K562 (cell line): ENCODE data around the gene PRPSAP1. TPM values are rescaled to one million over a fixed set of nuclear protein-coding genes. Genes with fewer than 3 reads are reported as not detected.

Source experiments
- ARID1B ChIP-seq: fragments of 450-650 bp; IDR thresholded peaks from 2 replicates; pipeline ENCODE4 v1.6.1; 2016; ENCODE audit warnings: antibody characterized with exemption, mild to moderate bottlenecking, inconsistent platforms
- ARID2 ChIP-seq: fragments of 450-650 bp; IDR thresholded peaks from 2 replicates; pipeline ENCODE4 v1.6.1; 2017; ENCODE audit warnings: antibody characterized with exemption, mild to moderate bottlenecking
- ATF7 ChIP-seq: fragments of 450-650 bp; IDR thresholded peaks from 2 replicates; pipeline ENCODE4 v1.7.1; 2014; ENCODE audit warnings: mild to moderate bottlenecking, moderate library complexity
- BACH1 ChIP-seq: fragments of 200-800 bp; sonication (Bioruptor generic); IDR thresholded peaks from 2 replicates; pipeline ENCODE4 v1.6.1; 2016; ENCODE audit warnings: missing genetic modification characterization, missing compliant biosample characterization
- CBX1 ChIP-seq: sonication (generic); IDR thresholded peaks from 2 replicates; pipeline ENCODE4 v1.6.1; 2016; ENCODE audit warnings: antibody characterized with exemption, low read depth, mild to moderate bottlenecking
- CHCHD3 ChIP-seq: fragments of 250-450 bp; sonication (Bioruptor Pico); IDR thresholded peaks from 2 replicates; pipeline ENCODE4 v2.1.2; 2022; ENCODE audit warnings: mild to moderate bottlenecking
- DACH1 ChIP-seq: fragments of 450-650 bp; IDR thresholded peaks from 2 replicates; pipeline ENCODE4 v1.6.1; 2018; ENCODE audit not compliant: partially characterized antibody
- FOS ChIP-seq: IDR thresholded peaks from 3 replicates; pipeline ENCODE4 v1.6.1; 2011; ENCODE audit not compliant: insufficient read length; ENCODE audit errors: extremely low read depth
- GABPB2 ChIP-seq: fragments of 250-450 bp; sonication (Bioruptor Pico); conservative IDR thresholded peaks from 2 replicates; pipeline ENCODE4 v1.5.1; 2021; ENCODE audit warnings: mild to moderate bottlenecking
- HSF4 ChIP-seq: fragments of 250-450 bp; sonication (Bioruptor Pico); IDR thresholded peaks from 2 replicates; pipeline ENCODE4 v2.1.2; 2022; ENCODE audit warnings: mild to moderate bottlenecking, moderate library complexity, borderline replicate concordance
- MEF2D ChIP-seq: conservative IDR thresholded peaks from 2 replicates; pipeline ENCODE4 v1.6.1; 2016; ENCODE audit warnings: low read depth, missing genetic modification characterization, missing compliant biosample characterization
- MTF1 ChIP-seq: fragments of 250-450 bp; sonication (Bioruptor Pico); IDR thresholded peaks from 2 replicates; pipeline ENCODE4 v1.9.0; 2021; ENCODE audit warnings: moderate library complexity, mild to moderate bottlenecking, inconsistent platforms, borderline replicate concordance
- NFE2 ChIP-seq: IDR thresholded peaks from 2 replicates; pipeline ENCODE4 v1.6.1; 2014; ENCODE audit warnings: antibody characterized with exemption, low read depth
- NR2C1 ChIP-seq, 2 experiments: fragments of 450-650 bp; IDR thresholded peaks; 2 replicates each; pipeline ENCODE4 v1.6.1; 2017; ENCODE audit warnings: mild to moderate bottlenecking in 2 of 2, antibody characterized with exemption in 1 of 2, inconsistent platforms in 1 of 2, missing compliant biosample characterization in 1 of 2, missing genetic modification characterization in 1 of 2
- PHB2 ChIP-seq: fragments of 450-650 bp; IDR thresholded peaks from 2 replicates; pipeline ENCODE4 v1.6.1; 2017; ENCODE audit warnings: low read depth
- PHF8 ChIP-seq: fragments of 200-600 bp; sonication (generic); IDR thresholded peaks from 2 replicates; pipeline ENCODE4 v1.6.1; 2012; ENCODE audit warnings: mixed run types, mild to moderate bottlenecking, inconsistent platforms, low read length, moderate library complexity, borderline replicate concordance
- RFX7 ChIP-seq: fragments of 250-450 bp; sonication (Bioruptor Pico); IDR thresholded peaks from 2 replicates; pipeline ENCODE4 v1.5.1; 2021; ENCODE audit warnings: mild to moderate bottlenecking
- RNF2 ChIP-seq: sonication (generic); IDR thresholded peaks from 2 replicates; pipeline ENCODE4 v1.6.1; 2016
- RUNX1 ChIP-seq: sonication (generic); IDR thresholded peaks from 2 replicates; pipeline ENCODE4 v1.6.1; 2016; ENCODE audit warnings: antibody characterized with exemption, low read depth
- SMC3 ChIP-seq: conservative IDR thresholded peaks from 2 replicates; pipeline ENCODE4 v1.6.1; 2011; ENCODE audit warnings: low read depth, low read length, improper control_type of control experiment; ENCODE audit not compliant: insufficient read depth
- SP2 ChIP-seq: IDR thresholded peaks from 2 replicates; pipeline ENCODE4 v1.6.1; 2011; ENCODE audit warnings: mild to moderate bottlenecking, low read depth, low read length, moderate library complexity; ENCODE audit not compliant: poor library complexity, severe bottlenecking; ENCODE audit errors: extremely low read depth
- ZBTB7A ChIP-seq: IDR thresholded peaks from 2 replicates; pipeline ENCODE4 v1.6.1; 2011; ENCODE audit warnings: low read depth, mild to moderate bottlenecking, low read length, moderate library complexity, borderline replicate concordance; ENCODE audit not compliant: control insufficient read depth
- ZKSCAN1 ChIP-seq: fragments of 150-350 bp; IDR thresholded peaks from 2 replicates; pipeline ENCODE4 v1.6.1; 2016; ENCODE audit warnings: low read depth, low read length
- ZNF174 ChIP-seq: fragments of 250-450 bp; sonication (Bioruptor Pico); IDR thresholded peaks from 2 replicates; pipeline ENCODE4 v1.4.0; 2020; ENCODE audit warnings: mild to moderate bottlenecking
- ZNF384 ChIP-seq: IDR thresholded peaks from 2 replicates; pipeline ENCODE4 v1.6.1; 2012; ENCODE audit warnings: low read depth, low read length, improper control_type of control experiment
- ZNF507 ChIP-seq: conservative IDR thresholded peaks from 2 replicates; pipeline ENCODE4 v1.6.1; 2017; ENCODE audit warnings: missing genetic modification characterization, missing compliant biosample characterization
- polyA plus RNA-seq, 8 experiments: library from polyadenylated mRNA; depleted of rRNA in 4 of 8; stranded (reverse) in 5 of 8; unstranded in 3 of 8; fragments of >200 nt; fragmentation: Nextera tagmentation in 2 of 8; fragmentation: Illumina TruSeq in 1 of 8; extraction: Ambion mirVana in 2 of 8; extraction: Trizol in 1 of 8; gene quantifications; 2 replicates each; pipeline versions ENCODE4 v1.2.1 to v1.2.3, GENCODE V29; 2011 to 2014; ENCODE audit warnings: inconsistent platforms in 1 of 8, missing spikeins in 1 of 8
- total RNA-seq, 7 experiments: library from RNA; depleted of rRNA in 6 of 7; stranded (reverse); fragments of >200 nt in 6 of 7; fragmentation: Illumina TruSeq in 2 of 7; extraction: Trizol in 2 of 7; gene quantifications; 2 replicates each; pipeline versions ENCODE4 v1.2.1 to v1.2.3, GENCODE V29; 2011 to 2021; ENCODE audit warnings: low replicate concordance in 1 of 7
- TF ChIP-seq, protein P1 (sequence below): sonication (generic); formaldehyde crosslinking; IDR thresholded peaks from 2 replicates; pipeline ENCODE4 v1.8.0; 2023; ENCODE audit warnings: mild to moderate bottlenecking, missing genetic modification reagents
- TF ChIP-seq, protein P2 (sequence below): sonication (generic); formaldehyde crosslinking; IDR thresholded peaks from 2 replicates; pipeline ENCODE4 v1.8.0; 2022; ENCODE audit warnings: mild to moderate bottlenecking, missing genetic modification reagents

The PRPSAP1 gene
- total and polyA plus RNA-seq, 9 of the 15 experiments (the other 6 are each of a cell fraction or from before 2014, with no cell fraction given), result 21.9 to 77.1 (median 40.8) TPM

GRCh38 chr17:76268015-76268749, 85.5 kb downstream of the PRPSAP1 start (continued):
- TF ChIP-seq CBX1 (no peak), SMC3 (no peak), MTF1 (CRISPR knock-in tag) (no peak), PHF8 (no peak; the same call in 1 of the 2 replicates), NR2C1 (IDR thresholded peaks at IDR 0.05) (no peak), NR2C1 (tag; IDR thresholded peaks at IDR 0.05) (no peak; the same call in 1 of the 2 replicates), NFE2 (no peak), PHB2 (no peak), SP2 (no peak), RNF2 (no peak), ATF7 (no peak), ZKSCAN1 (no peak), ZBTB7A (peak; percentile 85; the same call in 1 of the 2 replicates), RUNX1 (no peak), ARID1B (no peak; the same call in 1 of the 2 replicates), RFX7 (CRISPR knock-in tag) (no peak), ZNF384 (peak; percentile 72), CHCHD3 (CRISPR knock-in tag) (no peak), MEF2D (tag) (no peak), GABPB2 (CRISPR knock-in tag) (no peak), ARID2 (no peak), BACH1 (0 out of 2 replicates have a peak, but pooled peaks have one; percentile 28), HSF4 (CRISPR knock-in tag) (no peak), ZNF174 (CRISPR knock-in tag) (no peak), ZNF507 (no peak), FOS (no peak), DACH1 (peak; percentile 33)
- TF ChIP-seq, protein P1, sequence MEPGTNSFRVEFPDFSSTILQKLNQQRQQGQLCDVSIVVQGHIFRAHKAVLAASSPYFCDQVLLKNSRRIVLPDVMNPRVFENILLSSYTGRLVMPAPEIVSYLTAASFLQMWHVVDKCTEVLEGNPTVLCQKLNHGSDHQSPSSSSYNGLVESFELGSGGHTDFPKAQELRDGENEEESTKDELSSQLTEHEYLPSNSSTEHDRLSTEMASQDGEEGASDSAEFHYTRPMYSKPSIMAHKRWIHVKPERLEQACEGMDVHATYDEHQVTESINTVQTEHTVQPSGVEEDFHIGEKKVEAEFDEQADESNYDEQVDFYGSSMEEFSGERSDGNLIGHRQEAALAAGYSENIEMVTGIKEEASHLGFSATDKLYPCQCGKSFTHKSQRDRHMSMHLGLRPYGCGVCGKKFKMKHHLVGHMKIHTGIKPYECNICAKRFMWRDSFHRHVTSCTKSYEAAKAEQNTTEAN (CRISPR knock-in tag), result no peak
- TF ChIP-seq, protein P2, sequence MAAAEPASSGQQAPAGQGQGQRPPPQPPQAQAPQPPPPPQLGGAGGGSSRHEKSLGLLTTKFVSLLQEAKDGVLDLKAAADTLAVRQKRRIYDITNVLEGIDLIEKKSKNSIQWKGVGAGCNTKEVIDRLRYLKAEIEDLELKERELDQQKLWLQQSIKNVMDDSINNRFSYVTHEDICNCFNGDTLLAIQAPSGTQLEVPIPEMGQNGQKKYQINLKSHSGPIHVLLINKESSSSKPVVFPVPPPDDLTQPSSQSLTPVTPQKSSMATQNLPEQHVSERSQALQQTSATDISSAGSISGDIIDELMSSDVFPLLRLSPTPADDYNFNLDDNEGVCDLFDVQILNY, result no peak
